H54 (cell line): ENCODE results near the gene BRD2.

Experiments
- DNase-seq: peaks from one replicate; pipeline ENCODE4 v3.0.0; 2011; ENCODE audit warnings: low spot score, mixed read lengths; ENCODE audit not compliant: insufficient read length
- FAIRE-seq: peaks from 3 replicates; lab custom pipeline; 2011; peaks lifted over from hg19 to GRCh38; lab: Jason Lieb, UNC
- POLR2A ChIP-seq: IDR thresholded peaks from 2 replicates; pipeline ENCODE4 v1.6.1; 2011; ENCODE audit warnings: low read depth, mild to moderate bottlenecking, low read length

Gene BRD2

GRCh38 chr6:32982702-32983492, 14.5 kb downstream of the BRD2 start:
- TF ChIP-seq POLR2A: no peak
- FAIRE-seq: no peak
- no peak for DNase-seq

GRCh38 chr6:32983493-32983848, 15.1 kb downstream of the BRD2 start:
- no peak for DNase-seq
- no peak for FAIRE-seq
- TF ChIP-seq POLR2A: no peak

- DNase-seq (no peak), FAIRE-seq (no peak)
- TF ChIP-seq POLR2A: no peak
Observed at GRCh38 chr6:32983964-32984621, 15.7 kb downstream of the BRD2 start.

DNA sequence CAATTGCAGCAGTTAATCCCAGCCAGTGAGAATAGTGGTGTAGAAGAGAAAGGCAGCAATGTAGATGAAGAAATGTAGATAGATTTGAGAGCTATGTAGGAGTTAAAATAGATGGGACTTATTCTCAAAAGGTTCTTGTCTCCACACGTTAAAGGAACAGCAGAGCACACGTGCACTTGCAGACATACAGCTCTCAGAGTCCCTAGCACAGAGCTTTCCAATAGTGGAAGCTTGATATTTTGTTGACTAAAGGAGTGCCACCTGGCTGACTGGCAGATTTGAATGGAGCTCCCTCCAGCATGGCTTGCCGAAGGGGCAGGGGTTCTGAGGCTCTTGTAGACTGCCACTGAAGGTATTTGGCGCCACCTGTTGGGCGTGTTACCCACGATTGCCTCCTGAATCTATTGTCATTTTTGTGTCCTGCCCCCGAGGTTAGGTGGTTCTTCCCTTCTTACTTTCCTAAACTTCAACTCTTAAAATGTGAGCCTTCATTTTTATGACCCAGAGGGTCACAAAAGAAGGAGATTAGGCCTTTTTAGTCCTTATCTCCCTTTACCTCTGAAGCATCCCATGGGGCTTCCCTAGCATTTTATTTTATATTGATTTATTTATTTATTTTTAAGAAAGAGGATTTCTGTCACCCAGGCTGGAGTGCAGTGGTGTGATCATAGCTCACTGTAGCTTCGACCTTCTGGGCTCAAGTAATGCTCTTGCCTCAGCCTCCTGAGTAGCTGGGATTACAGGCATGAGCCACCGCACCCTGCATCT, 16.4 kb downstream of the BRD2 start:
- FAIRE-seq (peak; percentile 76), DNase-seq (peak; percentile 50)
- no peak for TF ChIP-seq POLR2A

- no peak for TF ChIP-seq POLR2A
- DNase-seq (no peak), FAIRE-seq (no peak)
Observed at GRCh38 chr6:32989368-32989767, 21.0 kb downstream of the BRD2 start.

- no peak for TF ChIP-seq POLR2A
- DNase-seq: no peak
- no peak for FAIRE-seq
Observed at GRCh38 chr6:32991972-32992371, 23.6 kb downstream of the BRD2 start.

- DNase-seq: no peak
- TF ChIP-seq POLR2A: no peak
- FAIRE-seq: no peak
Observed at GRCh38 chr6:32993363-32993973, 25.1 kb downstream of the BRD2 start.

DNA sequence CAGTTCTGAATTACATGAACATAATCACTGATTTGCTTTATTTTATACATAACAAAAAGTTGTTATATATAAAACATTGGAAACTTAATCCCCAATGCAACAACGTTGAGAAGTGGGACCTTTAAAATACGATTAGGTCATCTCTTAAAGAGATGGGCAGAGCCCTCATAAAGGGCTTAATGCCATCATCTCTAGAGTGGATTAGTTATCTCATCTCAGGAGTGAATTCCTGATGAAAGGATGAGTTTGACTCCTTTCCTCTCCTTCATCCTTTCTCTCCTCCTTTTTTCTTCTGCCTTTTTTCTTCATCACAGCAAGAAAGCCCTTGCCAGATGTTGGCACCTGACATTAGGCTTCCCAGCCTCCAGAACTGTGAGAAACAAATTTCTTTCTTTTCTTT, 27.1 kb downstream of the BRD2 start:
- no peak for DNase-seq
- no peak for FAIRE-seq
- no peak for TF ChIP-seq POLR2A

DNA sequence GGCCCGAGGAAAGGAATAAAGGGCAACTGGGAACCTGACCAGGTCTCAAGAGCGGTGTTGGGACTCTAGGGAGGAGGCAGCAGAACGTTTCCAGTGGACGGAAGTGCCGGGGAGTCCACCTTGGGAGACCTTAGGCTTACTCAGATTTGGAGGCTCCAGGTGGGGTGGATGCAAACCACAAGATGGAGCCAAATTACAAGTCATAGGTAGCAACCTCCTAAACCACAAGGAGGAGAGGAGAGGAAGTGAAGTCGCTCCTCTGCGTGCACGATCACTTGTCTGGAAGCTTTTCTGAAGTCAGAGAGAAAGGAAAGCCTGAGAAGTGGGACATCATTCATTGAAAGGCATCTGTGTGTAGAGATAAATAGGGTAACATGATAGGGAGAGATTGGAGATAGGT, 31.7 kb downstream of the BRD2 start:
- DNase-seq (no peak), FAIRE-seq (no peak)
- no peak for TF ChIP-seq POLR2A

- FAIRE-seq (no peak), DNase-seq (no peak)
- TF ChIP-seq POLR2A: no peak
Observed at GRCh38 chr6:33001685-33002084, 33.3 kb downstream of the BRD2 start.

GRCh38 chr6:33004940-33005339, 36.5 kb downstream of the BRD2 start:
- FAIRE-seq: no peak
- no peak for DNase-seq
- no peak for TF ChIP-seq POLR2A

- no peak for DNase-seq
- FAIRE-seq: no peak
- TF ChIP-seq POLR2A: no peak
Observed at GRCh38 chr6:33007831-33008400, 39.5 kb downstream of the BRD2 start.
